NT2/D1 (cell line): ENCODE data around the gene PSMB5.

ENCODE experiments used
- SUZ12 ChIP-seq: IDR thresholded peaks from 2 replicates; pipeline ENCODE4 v1.6.1; 2011; ENCODE audit not compliant: insufficient read length, insufficient read depth; ENCODE audit errors: extremely low read depth
- ZNF274 ChIP-seq: IDR thresholded peaks from 2 replicates; pipeline ENCODE4 v1.6.1; 2011; ENCODE audit warnings: mild to moderate bottlenecking, low read depth, low read length

DNA sequence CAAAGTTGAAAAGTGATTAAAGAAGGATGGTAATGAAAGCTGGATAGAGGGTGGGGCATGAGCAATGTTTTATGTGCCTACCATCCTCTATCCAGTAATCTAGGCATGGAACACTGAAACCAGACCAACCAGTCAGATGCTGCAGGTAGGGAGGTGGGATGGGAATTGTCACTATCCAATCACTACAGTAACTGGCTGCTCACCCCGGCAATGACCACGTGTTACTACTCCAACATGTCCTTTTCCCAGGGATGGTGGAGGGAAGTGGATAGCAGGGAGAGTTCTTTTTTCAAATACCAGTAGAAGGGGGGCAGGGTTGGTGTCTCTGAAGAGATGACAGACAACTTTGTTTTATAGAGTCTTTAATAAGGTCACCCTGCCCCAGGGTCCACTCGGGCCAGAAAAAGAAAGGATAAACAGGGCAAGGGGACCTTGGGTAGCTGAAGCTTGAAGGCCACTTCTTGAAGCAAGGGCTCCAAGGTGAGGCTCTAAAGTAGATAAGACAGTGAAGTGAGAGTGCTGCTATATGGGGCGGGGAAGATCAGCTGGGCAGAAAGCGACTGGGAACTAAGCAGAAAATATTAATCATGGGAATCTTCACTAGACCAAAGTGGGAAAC lies 37.3 kb upstream of the PSMB5 start:
- TF ChIP-seq ZNF274 (no peak), SUZ12 (no peak)
